ENCODE measurements around the gene MTMR3. TPM values are rescaled to one million over a fixed set of nuclear protein-coding genes. Genes with fewer than 3 reads are reported as not detected.
"Not testable (repeated sequence)": the region's sequence is repeated elsewhere in the genome, so short reads cannot be mapped to it uniquely, and the experiment has no call there.

The MTMR3 gene
- total RNA-seq, 1 donor from 2014 or later, result 35.4 TPM

DNA sequence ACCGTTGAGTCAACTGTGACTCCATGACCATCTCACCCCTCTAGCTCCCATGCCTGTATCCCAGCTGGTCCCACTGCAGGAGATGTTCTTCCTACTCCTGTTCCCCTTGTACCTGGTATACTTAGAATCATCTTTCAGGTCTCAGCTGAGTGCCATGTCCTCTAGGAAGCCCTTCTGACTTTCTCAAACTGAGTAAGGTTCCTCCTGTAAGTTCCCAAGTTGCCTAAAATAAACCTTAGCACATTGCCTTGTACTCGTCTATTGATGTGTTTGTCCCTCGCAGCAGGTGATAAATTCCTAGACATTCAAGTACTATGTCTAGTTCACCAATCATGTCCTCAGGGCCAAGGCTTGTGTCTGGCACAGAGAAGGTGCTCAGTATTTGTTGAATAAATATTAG is 26.5 kb upstream of the MTMR3 start:
- Mint-ChIP-seq H3K9me3 (no peaks in the 10 kb centered on the region), H3K27me3 (ENCODE audit: insufficient read depth, low read depth) (peaks cover 6% of the 10 kb centered on the region), H3K27ac (no peak overlapping the region), H3K36me3 (no peaks in the 10 kb centered on the region), H3K4me1 (no peaks in the 10 kb centered on the region), H3K4me3 (no peak overlapping the region)
- no peak for DNase-seq (ENCODE audit: low spot score)
- H3K27ac ChIP-seq, result no peak overlapping the region
- H3K4me1 ChIP-seq, result no peaks in the 10 kb centered on the region
- H3K79me2 ChIP-seq (ENCODE audit: low read depth), result no peaks in the 10 kb centered on the region
- H3K4me3 ChIP-seq, result no peak overlapping the region
- no peak overlapping the region for H3K9ac ChIP-seq
- H3K36me3 ChIP-seq, result no peaks in the 10 kb centered on the region
- H3F3A ChIP-seq (ENCODE audit: low read depth), result no peaks in the 10 kb centered on the region
- H4K20me1 ChIP-seq (ENCODE audit: low read depth), result no peaks in the 10 kb centered on the region
- H3K4me2 ChIP-seq, result no peak overlapping the region
- H3K9me3 ChIP-seq (ENCODE audit: low read depth), result no peaks in the 10 kb centered on the region
- H3K27me3 ChIP-seq, result no peaks in the 10 kb centered on the region
- no peak for TF ChIP-seq EZH2phosphoT487 (IDR thresholded peaks at IDR 0.05)
- TF ChIP-seq EZH2 (IDR thresholded peaks at IDR 0.05), result no peak
- TF ChIP-seq, protein P1, sequence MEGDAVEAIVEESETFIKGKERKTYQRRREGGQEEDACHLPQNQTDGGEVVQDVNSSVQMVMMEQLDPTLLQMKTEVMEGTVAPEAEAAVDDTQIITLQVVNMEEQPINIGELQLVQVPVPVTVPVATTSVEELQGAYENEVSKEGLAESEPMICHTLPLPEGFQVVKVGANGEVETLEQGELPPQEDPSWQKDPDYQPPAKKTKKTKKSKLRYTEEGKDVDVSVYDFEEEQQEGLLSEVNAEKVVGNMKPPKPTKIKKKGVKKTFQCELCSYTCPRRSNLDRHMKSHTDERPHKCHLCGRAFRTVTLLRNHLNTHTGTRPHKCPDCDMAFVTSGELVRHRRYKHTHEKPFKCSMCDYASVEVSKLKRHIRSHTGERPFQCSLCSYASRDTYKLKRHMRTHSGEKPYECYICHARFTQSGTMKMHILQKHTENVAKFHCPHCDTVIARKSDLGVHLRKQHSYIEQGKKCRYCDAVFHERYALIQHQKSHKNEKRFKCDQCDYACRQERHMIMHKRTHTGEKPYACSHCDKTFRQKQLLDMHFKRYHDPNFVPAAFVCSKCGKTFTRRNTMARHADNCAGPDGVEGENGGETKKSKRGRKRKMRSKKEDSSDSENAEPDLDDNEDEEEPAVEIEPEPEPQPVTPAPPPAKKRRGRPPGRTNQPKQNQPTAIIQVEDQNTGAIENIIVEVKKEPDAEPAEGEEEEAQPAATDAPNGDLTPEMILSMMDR (IDR thresholded peaks at IDR 0.05), result no peak
- no peak overlapping the region for H2AFZ ChIP-seq (replicated peaks)

DNA sequence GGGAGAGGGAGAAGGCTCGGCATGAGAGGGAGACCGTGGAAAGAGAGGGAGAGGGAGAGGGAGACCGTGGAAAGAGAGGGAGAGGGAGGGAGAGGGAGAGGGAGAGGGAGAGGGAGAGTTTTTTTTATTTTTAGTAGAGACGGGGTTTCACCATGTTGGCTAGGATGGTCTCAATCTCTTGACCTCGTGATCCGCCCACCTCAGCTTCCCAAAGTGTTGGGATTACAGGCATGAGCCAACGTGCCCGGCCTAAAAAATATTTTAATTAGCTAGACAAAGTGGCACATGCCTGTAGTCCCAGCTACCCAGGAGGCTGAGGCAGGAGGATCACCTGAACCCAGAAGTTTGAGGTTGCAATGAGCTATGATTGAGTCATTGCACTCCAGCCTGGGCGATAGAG is 23.9 kb upstream of the MTMR3 start:
- not testable (repeated sequence) for H3K27ac Mint-ChIP-seq; H3K36me3 ChIP-seq; H3K4me1 ChIP-seq; H3K36me3 Mint-ChIP-seq; H3K27me3 ChIP-seq; H3K4me1 Mint-ChIP-seq; H3K79me2 ChIP-seq (ENCODE audit: low read depth); H3K4me3 ChIP-seq; H3K27me3 Mint-ChIP-seq (ENCODE audit: insufficient read depth, low read depth); H3K27ac ChIP-seq; H3F3A ChIP-seq (ENCODE audit: low read depth); H4K20me1 ChIP-seq (ENCODE audit: low read depth); H3K9me3 Mint-ChIP-seq; H3K9me3 ChIP-seq (ENCODE audit: low read depth); DNase-seq (ENCODE audit: low spot score); H2AFZ ChIP-seq (replicated peaks); H3K4me2 ChIP-seq; H3K9ac ChIP-seq; H3K4me3 Mint-ChIP-seq

DNA sequence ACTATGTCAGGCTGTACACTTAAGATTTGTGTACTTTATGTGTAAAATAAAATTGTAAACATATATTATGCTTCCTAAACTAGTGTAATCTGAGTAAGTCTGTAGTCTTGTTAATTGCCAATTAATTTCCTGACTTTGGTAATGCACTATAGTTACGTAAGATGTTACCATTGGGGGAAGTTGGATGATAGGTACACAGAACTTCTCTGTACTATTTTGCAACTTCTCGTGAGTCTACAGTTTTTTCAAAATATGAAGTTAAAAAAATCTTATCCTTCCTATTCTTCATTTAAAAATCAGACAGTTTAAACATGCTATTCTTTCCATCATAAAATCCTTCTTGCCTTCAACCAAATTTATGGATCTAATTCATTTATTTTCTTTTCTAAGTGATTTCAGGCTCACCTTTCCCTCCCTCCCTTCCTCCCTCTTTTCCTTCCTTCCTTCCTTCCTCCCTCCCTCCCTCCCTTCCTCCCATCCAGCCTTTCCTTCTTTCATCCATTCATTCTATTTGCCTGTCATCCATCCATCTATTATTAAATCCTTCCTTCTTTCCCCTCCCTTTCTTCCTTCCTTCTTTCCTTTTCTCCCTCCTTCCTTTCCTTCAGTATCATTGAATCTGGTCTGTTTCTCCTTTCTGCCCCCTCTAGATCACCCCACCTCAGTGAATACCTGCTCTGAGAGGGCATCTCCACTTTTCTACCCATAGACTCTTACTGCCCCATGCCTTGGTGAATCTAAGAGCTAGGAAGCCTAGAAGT is 22.8 kb upstream of the MTMR3 start:
- H2AFZ ChIP-seq (replicated peaks), result no peak overlapping the region
- TF ChIP-seq EZH2phosphoT487 (IDR thresholded peaks at IDR 0.05) (no peak), EZH2 (IDR thresholded peaks at IDR 0.05) (no peak)
- TF ChIP-seq, protein P1 (IDR thresholded peaks at IDR 0.05), result no peak
- H3K4me2 ChIP-seq, result no peak overlapping the region
- H3K9me3 ChIP-seq (ENCODE audit: low read depth), result no peaks in the 10 kb centered on the region
- no peak overlapping the region for H3K9ac ChIP-seq
- no peaks in the 10 kb centered on the region for H3K4me1 Mint-ChIP-seq
- H3K27me3 Mint-ChIP-seq (ENCODE audit: insufficient read depth, low read depth), result peaks cover 6% of the 10 kb centered on the region
- H3K9me3 Mint-ChIP-seq, result no peaks in the 10 kb centered on the region
- H3K36me3 ChIP-seq, result no peaks in the 10 kb centered on the region
- H3K27me3 ChIP-seq, result no peaks in the 10 kb centered on the region
- DNase-seq (ENCODE audit: low spot score), result no peak
- no peak overlapping the region for H3K4me3 Mint-ChIP-seq
- no peak overlapping the region for H3K27ac ChIP-seq
- no peaks in the 10 kb centered on the region for H4K20me1 ChIP-seq (ENCODE audit: low read depth)
- no peaks in the 10 kb centered on the region for H3F3A ChIP-seq (ENCODE audit: low read depth)
- no peaks in the 10 kb centered on the region for H3K4me1 ChIP-seq
- H3K27ac Mint-ChIP-seq, result no peak overlapping the region
- H3K79me2 ChIP-seq (ENCODE audit: low read depth), result no peaks in the 10 kb centered on the region
- no peak overlapping the region for H3K4me3 ChIP-seq
- H3K36me3 Mint-ChIP-seq, result no peaks in the 10 kb centered on the region

DNA sequence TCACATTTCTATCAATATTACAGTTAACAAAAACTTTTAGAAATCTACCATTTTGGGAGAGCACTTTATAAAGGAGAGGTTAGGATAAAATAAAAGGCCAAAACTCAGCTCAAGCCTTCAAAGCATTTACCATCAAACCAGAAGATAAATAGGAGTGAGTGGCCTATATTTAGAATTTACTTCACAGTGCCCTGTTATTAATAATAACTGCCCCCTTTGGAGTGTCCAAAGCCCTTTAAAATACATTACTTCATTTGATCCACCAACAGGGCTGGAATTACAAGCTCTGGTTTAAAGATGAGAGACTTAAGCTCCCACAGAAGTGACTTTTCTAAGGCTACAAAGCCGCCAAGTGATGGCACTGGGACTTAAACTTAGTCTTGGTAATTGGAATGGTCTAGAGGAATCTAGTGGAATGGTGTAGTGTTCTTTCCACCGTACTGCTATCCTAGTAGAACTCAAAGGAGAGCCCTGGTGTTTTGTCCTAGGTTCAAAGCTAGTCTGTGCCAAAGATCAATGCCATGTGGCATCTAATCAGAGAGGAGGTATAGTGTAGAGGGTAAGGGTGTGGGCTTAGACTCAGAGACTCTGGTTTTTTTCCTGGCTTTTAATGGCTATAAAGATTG is 21.2 kb upstream of the MTMR3 start:
- Mint-ChIP-seq H3K4me1 (no peaks in the 10 kb centered on the region), H3K4me3 (no peak overlapping the region), H3K27me3 (ENCODE audit: insufficient read depth, low read depth) (peaks cover 2% of the 10 kb centered on the region), H3K9me3 (no peaks in the 10 kb centered on the region), H3K36me3 (no peaks in the 10 kb centered on the region), H3K27ac (no peak overlapping the region)
- H3K4me2 ChIP-seq, result no peak overlapping the region
- H3F3A ChIP-seq (ENCODE audit: low read depth), result no peaks in the 10 kb centered on the region
- H3K4me1 ChIP-seq, result no peaks in the 10 kb centered on the region
- no peak overlapping the region for H2AFZ ChIP-seq (replicated peaks)
- H3K27me3 ChIP-seq, result no peaks in the 10 kb centered on the region
- H3K9ac ChIP-seq, result no peak overlapping the region
- H3K4me3 ChIP-seq, result no peak overlapping the region
- H3K79me2 ChIP-seq (ENCODE audit: low read depth), result no peaks in the 10 kb centered on the region
- TF ChIP-seq EZH2 (IDR thresholded peaks at IDR 0.05) (no peak), EZH2phosphoT487 (IDR thresholded peaks at IDR 0.05) (no peak)
- TF ChIP-seq, protein P1 (IDR thresholded peaks at IDR 0.05), result no peak
- H4K20me1 ChIP-seq (ENCODE audit: low read depth), result no peaks in the 10 kb centered on the region
- H3K9me3 ChIP-seq (ENCODE audit: low read depth), result no peaks in the 10 kb centered on the region
- no peaks in the 10 kb centered on the region for H3K36me3 ChIP-seq
- no peak for DNase-seq (ENCODE audit: low spot score)
- no peak overlapping the region for H3K27ac ChIP-seq

DNA sequence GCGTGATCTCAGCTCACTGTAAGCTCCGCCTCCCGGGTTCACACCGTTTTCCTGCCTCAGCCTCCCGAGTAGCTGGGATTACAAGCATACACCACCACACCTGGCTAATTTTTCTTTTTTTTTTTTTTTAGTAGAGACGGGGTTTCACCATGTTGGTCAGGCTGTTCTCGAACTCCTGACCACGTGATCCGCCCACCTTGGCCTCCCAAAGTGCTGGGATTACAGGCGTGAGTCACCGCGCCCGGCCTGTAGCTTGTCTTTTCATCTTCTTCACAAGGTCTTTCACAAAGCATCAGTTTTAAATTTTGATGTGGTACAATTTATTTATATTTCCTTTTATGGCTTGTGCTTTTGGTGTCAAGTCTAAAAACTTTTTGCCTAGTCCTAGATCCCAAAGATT is 17.4 kb upstream of the MTMR3 start:
- not testable (repeated sequence) for H3K4me2 ChIP-seq; H2AFZ ChIP-seq (replicated peaks); H3K9me3 ChIP-seq (ENCODE audit: low read depth); H3K36me3 ChIP-seq; H3F3A ChIP-seq (ENCODE audit: low read depth); H3K79me2 ChIP-seq (ENCODE audit: low read depth); H3K4me3 Mint-ChIP-seq; DNase-seq (ENCODE audit: low spot score); H3K4me3 ChIP-seq; H3K27me3 Mint-ChIP-seq (ENCODE audit: insufficient read depth, low read depth); H3K27ac ChIP-seq; H4K20me1 ChIP-seq (ENCODE audit: low read depth); H3K9ac ChIP-seq; H3K27ac Mint-ChIP-seq; H3K9me3 Mint-ChIP-seq; H3K36me3 Mint-ChIP-seq; H3K4me1 ChIP-seq; H3K4me1 Mint-ChIP-seq; H3K27me3 ChIP-seq

Measured in neural progenitor cell (in vitro differentiated cells).